HL-60 (cell line): Measurements from ENCODE around the gene POTEF.
"Not testable (repeated sequence)": the region's sequence is repeated elsewhere in the genome, so short reads cannot be mapped to it uniquely, and the experiment has no call there.

Experiments used
- GABPA ChIP-seq: IDR thresholded peaks from 2 replicates; pipeline ENCODE4 v1.6.1; 2012; ENCODE audit warnings: low read depth
- POLR2AphosphoS5 ChIP-seq: IDR thresholded peaks from 2 replicates; pipeline ENCODE4 v1.6.1; 2012; ENCODE audit warnings: low read depth
- SPI1 ChIP-seq: IDR thresholded peaks from 2 replicates; pipeline ENCODE4 v1.6.1; 2012; ENCODE audit warnings: low read depth, mild to moderate bottlenecking, borderline replicate concordance
- TF ChIP-seq, protein P1 (sequence below): IDR thresholded peaks from one replicate; pipeline ENCODE4 v1.5.1; 2011; ENCODE audit warnings: low read length, control low read depth, inconsistent platforms; ENCODE audit not compliant: insufficient read depth

- TF ChIP-seq, protein P1, sequence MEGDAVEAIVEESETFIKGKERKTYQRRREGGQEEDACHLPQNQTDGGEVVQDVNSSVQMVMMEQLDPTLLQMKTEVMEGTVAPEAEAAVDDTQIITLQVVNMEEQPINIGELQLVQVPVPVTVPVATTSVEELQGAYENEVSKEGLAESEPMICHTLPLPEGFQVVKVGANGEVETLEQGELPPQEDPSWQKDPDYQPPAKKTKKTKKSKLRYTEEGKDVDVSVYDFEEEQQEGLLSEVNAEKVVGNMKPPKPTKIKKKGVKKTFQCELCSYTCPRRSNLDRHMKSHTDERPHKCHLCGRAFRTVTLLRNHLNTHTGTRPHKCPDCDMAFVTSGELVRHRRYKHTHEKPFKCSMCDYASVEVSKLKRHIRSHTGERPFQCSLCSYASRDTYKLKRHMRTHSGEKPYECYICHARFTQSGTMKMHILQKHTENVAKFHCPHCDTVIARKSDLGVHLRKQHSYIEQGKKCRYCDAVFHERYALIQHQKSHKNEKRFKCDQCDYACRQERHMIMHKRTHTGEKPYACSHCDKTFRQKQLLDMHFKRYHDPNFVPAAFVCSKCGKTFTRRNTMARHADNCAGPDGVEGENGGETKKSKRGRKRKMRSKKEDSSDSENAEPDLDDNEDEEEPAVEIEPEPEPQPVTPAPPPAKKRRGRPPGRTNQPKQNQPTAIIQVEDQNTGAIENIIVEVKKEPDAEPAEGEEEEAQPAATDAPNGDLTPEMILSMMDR: not testable (repeated sequence)
- TF ChIP-seq POLR2AphosphoS5, SPI1, GABPA: not testable (repeated sequence)
These were observed 10.6 kb upstream of the POTEF start for GRCh38 chr2:130139331-130140280.
